Lung (tissue), 12 donors: ENCODE results near the gene CGB3. TPM values are rescaled to one million over a fixed set of nuclear protein-coding genes. Genes with fewer than 3 reads are reported as not detected.

Experiments
- ATAC-seq: fragments of 200-7000 bp; cut with Tn5 transposase; one replicate; pipeline ENCODE4 v1.9.1; 2020; ENCODE audit warnings: moderate number of reproducible peaks; ENCODE audit not compliant: insufficient read depth, low FRiP score
- DNase-seq, 3 donors: peaks; one replicate each; pipeline ENCODE4 v3.0.0-alpha.2; 2013 to 2017
- H3K27ac ChIP-seq, 2 donors: one replicate each; pipeline ENCODE4 v1.5.1; 2013; ENCODE audit warnings: mild to moderate bottlenecking in 2 of 2, moderate library complexity in 2 of 2, control low read depth in 1 of 2, inconsistent platforms in 1 of 2, low read depth in 1 of 2, low read length in 1 of 2
- H3K27me3 ChIP-seq, 3 donors: one replicate each; pipeline ENCODE4 v1.5.1; 2013; ENCODE audit warnings: low read length in 2 of 3; ENCODE audit not compliant: control insufficient read depth in 3 of 3, insufficient read depth in 3 of 3
- H3K36me3 ChIP-seq, 4 donors: one replicate each; pipeline ENCODE4 v1.5.1; 2013; ENCODE audit warnings: low read length in 4 of 4, mild to moderate bottlenecking in 1 of 4, moderate library complexity in 1 of 4; ENCODE audit not compliant: control insufficient read depth in 4 of 4, insufficient read depth in 4 of 4
- H3K4me1 ChIP-seq, 5 donors: one replicate each; pipeline ENCODE4 v1.5.1; 2013; ENCODE audit warnings: low read length in 5 of 5, mild to moderate bottlenecking in 2 of 5, moderate library complexity in 1 of 5; ENCODE audit not compliant: control insufficient read depth in 5 of 5, insufficient read depth in 5 of 5
- H3K4me3 ChIP-seq: one replicate; pipeline ENCODE4 v1.5.1; 2013; ENCODE audit warnings: mild to moderate bottlenecking, control low read depth, moderate library complexity
- H3K9ac ChIP-seq, 2 donors: one replicate each; pipeline ENCODE4 v1.5.1; 2013; ENCODE audit warnings: low read length in 2 of 2, control low read depth in 1 of 2; ENCODE audit not compliant: insufficient read depth in 1 of 2
- H3K9me3 ChIP-seq, 4 donors: one replicate each; pipeline ENCODE4 v1.5.1; 2013; ENCODE audit warnings: low read length in 3 of 4, mild to moderate bottlenecking in 1 of 4, moderate library complexity in 1 of 4; ENCODE audit not compliant: control insufficient read depth in 4 of 4, insufficient read depth in 3 of 4
- CTCF ChIP-seq: IDR thresholded peaks from 2 replicates; pipeline ENCODE4 v1.5.1; 2012; ENCODE audit warnings: mild to moderate bottlenecking; ENCODE audit errors: control extremely low read depth, extremely low read depth
- WGBS, 2 donors: extraction: QIAGEN DNeasy Blood & Tissue Kit; methylation state at CpG; one replicate each; pipeline ENCODE4 v1.1.7; 2013; 5-methylcytosine and 5-hydroxymethylcytosine counted together
- polyA plus RNA-seq, 2 donors: library from polyadenylated mRNA; stranded (reverse); fragments of 200-250 nt; gene quantifications; one replicate each; pipeline ENCODE4 v1.2.1, GENCODE V29; 2013
- total RNA-seq, 2 donors: library from RNA; depleted of rRNA in 1 of 2; stranded (reverse); fragments of >200 nt in 1 of 2; gene quantifications; one replicate each; pipeline ENCODE4 v1.2.1, GENCODE V29; 2014 to 2021
- donor health status: control.
- donor health status: control.
- donor health status: Bipolar disorder and iron deficiency.
- donor health status: healthy.
- donor health status: DM: yes; HTN: yes; CAD: no.

Gene CGB3
- total and polyA plus RNA-seq, 4 donors = not detected

GRCh38 chr19:48993175-48994034 lies 30.7 kb downstream of the CGB3 start, which contains the start of the genes GYS1 and RUVBL2:
Gene GYS1 (minus strand): TSS chr19:48993309. CDS start chr19:48993112, 197 bp downstream.
Gene RUVBL2 (plus strand): TSS chr19:48993887. CDS start chr19:48993912, 25 bp downstream.
- WGBS, 2 donors = 0% methylated on average over 51 to 56 of the region's 56 CpGs
- H3K27me3 ChIP-seq = no peaks in the 10 kb centered on the region
- H3K4me1 ChIP-seq = peaks cover 4 to 22% (median 10%) of the 10 kb centered on the region in 5 donors
- peak within 1 kb of the TSS; percentile 85 to 89 for H3K9ac ChIP-seq
- ATAC-seq = peak; percentile 95
- peak within 1 kb of the TSS; percentile 96 for H3K27ac ChIP-seq
- peak; percentile 100 for DNase-seq
- peak; percentile 78 for TF ChIP-seq CTCF
- peak within 1 kb of the TSS; percentile 76 for H3K4me3 ChIP-seq
- no peaks in the 10 kb centered on the region for H3K9me3 ChIP-seq
- H3K36me3 ChIP-seq = peaks cover 0 to 14% (median 3%) of the 10 kb centered on the region in 4 donors

GRCh38 chr19:48992581-48993174 lies 31.5 kb downstream of the CGB3 start:
- 0% methylated on average over 20 of the region's 20 CpGs for WGBS, 2 donors
- no peak for TF ChIP-seq CTCF
- Histone ChIP-seq H3K9ac (peak overlapping the region; percentile 85 to 89), H3K4me3 (peak overlapping the region; percentile 76), H3K27ac (peak overlapping the region; percentile 96), H3K9me3 (no peaks in the 10 kb centered on the region), H3K36me3 (peaks cover 0 to 17% (median 6%) of the 10 kb centered on the region in 4 donors), H3K4me1 (peaks cover 4 to 22% (median 10%) of the 10 kb centered on the region in 5 donors), H3K27me3 (no peaks in the 10 kb centered on the region)
- DNase-seq (peak in 1 of 3 donors; percentile 33), ATAC-seq (no peak)

GRCh38 chr19:48991873-48992580 lies 32.1 kb downstream of the CGB3 start:
- Histone ChIP-seq H3K36me3 (peaks cover 0 to 21% (median 9%) of the 10 kb centered on the region in 4 donors), H3K4me1 (peaks cover 4 to 22% (median 10%) of the 10 kb centered on the region in 5 donors), H3K9me3 (no peaks in the 10 kb centered on the region), H3K27me3 (no peaks in the 10 kb centered on the region), H3K27ac (peak overlapping the region; percentile 96), H3K9ac (peak overlapping the region; percentile 85 to 89), H3K4me3 (peak overlapping the region; percentile 76)
- ATAC-seq (peak; percentile 22), DNase-seq (peak; percentile 72 to 87 (median 84))
- no peak for TF ChIP-seq CTCF
- 28 to 43% methylated on average over 8 of the region's 8 CpGs for WGBS, 2 donors
